ENCODE data around the gene RTEL1. TPM values are rescaled to one million over a fixed set of nuclear protein-coding genes. Genes with fewer than 3 reads are reported as not detected.

Gene RTEL1
- total and polyA plus RNA-seq, 9 of the 15 experiments (the other 6 are each of a cell fraction or from before 2014, with no cell fraction given), result 0.36 to 61.0 (median 17.9) TPM

GRCh38 chr20:63657937-63658748 lies at the start of gene RTEL1 (continued):
- TF ChIP-seq TAF9B (IDR thresholded peaks at IDR 0.05; ENCODE audit: partially characterized antibody) (peak; percentile 93), ZNF75A (CRISPR knock-in tag; IDR thresholded peaks at IDR 0.05) (no peak), ATF6 (CRISPR knock-in tag; IDR thresholded peaks at IDR 0.05) (no peak; the same call in 1 of the 2 replicates), ZNF76 (CRISPR knock-in tag; IDR thresholded peaks at IDR 0.05; ENCODE audit: borderline replicate concordance) (peak; percentile 18; the same call in 1 of the 2 replicates), FIP1L1 (IDR thresholded peaks at IDR 0.05; ENCODE audit: low read depth, low read length, poor library complexity, severe bottlenecking) (no peak), ZKSCAN8 (CRISPR knock-in tag; IDR thresholded peaks at IDR 0.05) (no peak), ZNF780A (CRISPR knock-in tag; IDR thresholded peaks at IDR 0.05) (no peak), PHB (CRISPR knock-in tag; IDR thresholded peaks at IDR 0.05) (peak; percentile 14; the same call in 1 of the 2 replicates), E2F8 (IDR thresholded peaks at IDR 0.05; ENCODE audit: low read depth, partially characterized antibody) (peak; percentile 93), SIRT6 (IDR thresholded peaks at IDR 0.05; ENCODE audit: low read depth, low read length) (no peak), RAD21 (CRISPR knock-in tag; conservative IDR thresholded peaks at IDR 0.05 in 1 of 2, IDR thresholded peaks at IDR 0.05 in 1 of 2) (no peak; a peak in 1 of 4 replicates)
- TF ChIP-seq, protein P1, sequence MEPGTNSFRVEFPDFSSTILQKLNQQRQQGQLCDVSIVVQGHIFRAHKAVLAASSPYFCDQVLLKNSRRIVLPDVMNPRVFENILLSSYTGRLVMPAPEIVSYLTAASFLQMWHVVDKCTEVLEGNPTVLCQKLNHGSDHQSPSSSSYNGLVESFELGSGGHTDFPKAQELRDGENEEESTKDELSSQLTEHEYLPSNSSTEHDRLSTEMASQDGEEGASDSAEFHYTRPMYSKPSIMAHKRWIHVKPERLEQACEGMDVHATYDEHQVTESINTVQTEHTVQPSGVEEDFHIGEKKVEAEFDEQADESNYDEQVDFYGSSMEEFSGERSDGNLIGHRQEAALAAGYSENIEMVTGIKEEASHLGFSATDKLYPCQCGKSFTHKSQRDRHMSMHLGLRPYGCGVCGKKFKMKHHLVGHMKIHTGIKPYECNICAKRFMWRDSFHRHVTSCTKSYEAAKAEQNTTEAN (CRISPR knock-in tag; IDR thresholded peaks at IDR 0.05), result no peak
- TF ChIP-seq, protein P2, sequence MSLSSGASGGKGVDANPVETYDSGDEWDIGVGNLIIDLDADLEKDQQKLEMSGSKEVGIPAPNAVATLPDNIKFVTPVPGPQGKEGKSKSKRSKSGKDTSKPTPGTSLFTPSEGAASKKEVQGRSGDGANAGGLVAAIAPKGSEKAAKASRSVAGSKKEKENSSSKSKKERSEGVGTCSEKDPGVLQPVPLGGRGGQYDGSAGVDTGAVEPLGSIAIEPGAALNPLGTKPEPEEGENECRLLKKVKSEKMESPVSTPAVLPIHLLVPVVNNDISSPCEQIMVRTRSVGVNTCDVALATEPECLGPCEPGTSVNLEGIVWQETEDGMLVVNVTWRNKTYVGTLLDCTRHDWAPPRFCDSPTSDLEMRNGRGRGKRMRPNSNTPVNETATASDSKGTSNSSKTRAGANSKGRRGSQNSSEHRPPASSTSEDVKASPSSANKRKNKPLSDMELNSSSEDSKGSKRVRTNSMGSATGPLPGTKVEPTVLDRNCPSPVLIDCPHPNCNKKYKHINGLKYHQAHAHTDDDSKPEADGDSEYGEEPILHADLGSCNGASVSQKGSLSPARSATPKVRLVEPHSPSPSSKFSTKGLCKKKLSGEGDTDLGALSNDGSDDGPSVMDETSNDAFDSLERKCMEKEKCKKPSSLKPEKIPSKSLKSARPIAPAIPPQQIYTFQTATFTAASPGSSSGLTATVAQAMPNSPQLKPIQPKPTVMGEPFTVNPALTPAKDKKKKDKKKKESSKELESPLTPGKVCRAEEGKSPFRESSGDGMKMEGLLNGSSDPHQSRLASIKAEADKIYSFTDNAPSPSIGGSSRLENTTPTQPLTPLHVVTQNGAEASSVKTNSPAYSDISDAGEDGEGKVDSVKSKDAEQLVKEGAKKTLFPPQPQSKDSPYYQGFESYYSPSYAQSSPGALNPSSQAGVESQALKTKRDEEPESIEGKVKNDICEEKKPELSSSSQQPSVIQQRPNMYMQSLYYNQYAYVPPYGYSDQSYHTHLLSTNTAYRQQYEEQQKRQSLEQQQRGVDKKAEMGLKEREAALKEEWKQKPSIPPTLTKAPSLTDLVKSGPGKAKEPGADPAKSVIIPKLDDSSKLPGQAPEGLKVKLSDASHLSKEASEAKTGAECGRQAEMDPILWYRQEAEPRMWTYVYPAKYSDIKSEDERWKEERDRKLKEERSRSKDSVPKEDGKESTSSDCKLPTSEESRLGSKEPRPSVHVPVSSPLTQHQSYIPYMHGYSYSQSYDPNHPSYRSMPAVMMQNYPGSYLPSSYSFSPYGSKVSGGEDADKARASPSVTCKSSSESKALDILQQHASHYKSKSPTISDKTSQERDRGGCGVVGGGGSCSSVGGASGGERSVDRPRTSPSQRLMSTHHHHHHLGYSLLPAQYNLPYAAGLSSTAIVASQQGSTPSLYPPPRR (CRISPR knock-in tag; IDR thresholded peaks at IDR 0.05; ENCODE audit: borderline replicate concordance), result no peak
